ENCODE results near the gene ABCD3. TPM values are rescaled to one million over a fixed set of nuclear protein-coding genes. Genes with fewer than 3 reads are reported as not detected.

The ABCD3 gene
- total and polyA plus RNA-seq, 2 of the 13 experiments (the other 11 are each of a cell fraction or from before 2014, with no cell fraction given) = 27.5 to 166 TPM

DNA sequence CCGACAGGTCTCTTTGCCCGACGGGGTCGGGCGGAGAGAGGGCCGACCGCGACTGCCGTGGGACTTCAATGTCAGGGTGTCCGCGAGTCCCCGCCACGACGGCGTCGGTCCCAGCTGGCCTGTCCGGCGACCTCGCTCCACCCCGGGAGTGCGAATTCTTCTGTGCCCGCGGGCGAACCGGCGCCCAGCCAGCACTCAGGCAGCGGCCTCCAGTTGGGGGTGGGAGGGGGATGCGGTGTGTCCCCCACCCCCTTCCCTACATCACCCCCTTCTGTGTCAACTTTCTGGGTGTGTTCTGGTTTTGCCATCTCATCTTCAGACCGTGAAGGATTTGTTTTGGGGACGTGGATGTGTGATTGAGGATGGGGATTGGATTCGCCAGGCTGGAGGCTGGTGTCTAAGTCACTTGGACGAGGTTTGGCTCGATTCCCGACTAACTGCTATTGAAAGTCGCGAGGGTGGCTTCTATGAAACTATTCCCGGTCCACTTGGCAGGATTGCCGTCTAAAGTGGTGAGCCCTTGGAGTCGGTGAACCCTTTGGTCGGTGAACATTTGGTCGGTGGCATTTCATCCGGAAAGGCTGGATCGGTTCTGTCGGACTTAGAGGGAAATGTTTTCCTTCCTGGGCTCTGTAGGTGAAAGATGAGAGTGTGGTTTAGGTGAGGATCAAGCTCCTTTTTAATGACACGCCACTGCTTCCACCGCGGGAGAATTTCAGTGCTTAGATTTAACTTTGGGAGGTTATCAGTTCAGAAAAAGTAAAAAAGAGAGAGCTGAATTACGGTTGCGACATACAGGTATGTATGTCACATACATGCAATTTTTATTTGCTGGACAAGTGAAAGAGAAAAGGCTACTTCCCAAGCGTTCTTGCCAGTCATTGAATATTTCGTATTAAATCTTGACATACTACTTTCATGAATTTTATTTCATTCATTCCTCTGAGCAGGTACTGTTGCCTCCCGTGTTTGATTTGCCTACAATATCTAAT lies 771 bp downstream of the ABCD3 start (continued):
- TF ChIP-seq FUBP1 (CRISPR knock-in tag; IDR thresholded peaks at IDR 0.05; ENCODE audit: borderline replicate concordance) (no peak), RARA (CRISPR knock-in tag; IDR thresholded peaks at IDR 0.05) (no peak), EED (CRISPR knock-in tag; IDR thresholded peaks at IDR 0.05) (no peak), NFE2L2 (IDR thresholded peaks at IDR 0.05; ENCODE audit: low read length) (no peak), EEA1 (CRISPR knock-in tag; IDR thresholded peaks at IDR 0.05; ENCODE audit: borderline replicate concordance) (no peak; the same call in 1 of the 2 replicates), FOXP1 (IDR thresholded peaks at IDR 0.05) (no peak), FOXP1 (CRISPR knock-in tag; IDR thresholded peaks at IDR 0.05) (no peak), CCAR2 (optimal IDR thresholded peaks at IDR 0.05; ENCODE audit: low read depth, low read length) (no peak), ZNF367 (CRISPR knock-in tag; IDR thresholded peaks at IDR 0.05; ENCODE audit: borderline replicate concordance) (no peak), ZNF589 (CRISPR knock-in tag; conservative IDR thresholded peaks at IDR 0.05) (no peak), BHLHE40 (IDR thresholded peaks at IDR 0.05; ENCODE audit: low read length) (no peak), RERE (CRISPR knock-in tag; IDR thresholded peaks at IDR 0.05; ENCODE audit: low read depth) (no peak), ERF (CRISPR knock-in tag; IDR thresholded peaks at IDR 0.05) (no peak; the same call in 1 of the 2 replicates), ZC3H13 (CRISPR knock-in tag; IDR thresholded peaks at IDR 0.05) (peak; percentile 36; the same call in 1 of the 2 replicates), ZNF225 (CRISPR knock-in tag; IDR thresholded peaks at IDR 0.05) (peak; percentile 64; the same call in 1 of the 2 replicates)
- TF ChIP-seq, protein P1, sequence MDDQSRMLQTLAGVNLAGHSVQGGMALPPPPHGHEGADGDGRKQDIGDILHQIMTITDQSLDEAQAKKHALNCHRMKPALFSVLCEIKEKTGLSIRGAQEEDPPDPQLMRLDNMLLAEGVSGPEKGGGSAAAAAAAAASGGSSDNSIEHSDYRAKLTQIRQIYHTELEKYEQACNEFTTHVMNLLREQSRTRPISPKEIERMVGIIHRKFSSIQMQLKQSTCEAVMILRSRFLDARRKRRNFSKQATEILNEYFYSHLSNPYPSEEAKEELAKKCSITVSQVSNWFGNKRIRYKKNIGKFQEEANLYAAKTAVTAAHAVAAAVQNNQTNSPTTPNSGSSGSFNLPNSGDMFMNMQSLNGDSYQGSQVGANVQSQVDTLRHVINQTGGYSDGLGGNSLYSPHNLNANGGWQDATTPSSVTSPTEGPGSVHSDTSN (CRISPR knock-in tag; IDR thresholded peaks at IDR 0.05; ENCODE audit: borderline replicate concordance) = 0 out of 2 replicates have a peak, but pooled peaks have one; percentile 15
- TF ChIP-seq, protein P2, sequence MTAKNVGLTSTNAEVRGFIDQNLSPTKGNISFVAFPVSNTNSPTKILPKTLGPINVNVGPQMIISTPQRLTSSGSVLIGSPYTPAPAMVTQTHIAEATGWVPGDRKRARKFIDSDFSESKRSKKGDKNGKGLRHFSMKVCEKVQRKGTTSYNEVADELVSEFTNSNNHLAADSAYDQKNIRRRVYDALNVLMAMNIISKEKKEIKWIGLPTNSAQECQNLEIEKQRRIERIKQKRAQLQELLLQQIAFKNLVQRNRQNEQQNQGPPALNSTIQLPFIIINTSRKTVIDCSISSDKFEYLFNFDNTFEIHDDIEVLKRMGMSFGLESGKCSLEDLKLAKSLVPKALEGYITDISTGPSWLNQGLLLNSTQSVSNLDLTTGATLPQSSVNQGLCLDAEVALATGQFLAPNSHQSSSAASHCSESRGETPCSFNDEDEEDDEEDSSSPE (CRISPR knock-in tag; IDR thresholded peaks at IDR 0.05) = no peak

Data from HepG2 (cell line).